HEK293 (cell line): ENCODE measurements around the gene RHOT2.

Experiments used
- CTCF ChIA-PET: fragments of 350-600 bp; formaldehyde crosslinking; extraction: SDS; loops from one replicate; lab custom pipeline; 2021; ENCODE audit warnings: antibody characterized with exemption; lab: Yijun Ruan, JAX
- POLR2A ChIA-PET: fragments of 300-600 bp; formaldehyde crosslinking; extraction: SDS; loops from one replicate; lab custom pipeline; 2020; ENCODE audit warnings: antibody characterized with exemption, inconsistent platforms; lab: Yijun Ruan, JAX
- H3K27ac ChIP-seq: fragments of 200-500 bp; sonication (Bioruptor generic); 2 replicates; pipeline ENCODE4 v1.5.1; 2014; ENCODE audit warnings: low read depth, low read length, control low read depth, inconsistent platforms; ENCODE audit errors: extremely low read depth
- H3K36me3 ChIP-seq, 2 experiments: fragments of 200-500 bp in 1 of 2; sonication (Bioruptor generic) in 1 of 2; 1 replicate in 1 of 2; 2 replicates in 1 of 2; pipeline ENCODE4 v1.5.1; 2014 to 2017; ENCODE audit warnings: inconsistent platforms in 2 of 2, low read length in 2 of 2; ENCODE audit not compliant: control insufficient read depth in 2 of 2, insufficient read depth in 1 of 2
- H3K4me1 ChIP-seq: fragments of 200-500 bp; sonication (Bioruptor generic); 2 replicates; pipeline ENCODE4 v1.5.1; 2014; ENCODE audit warnings: mild to moderate bottlenecking, low read length, inconsistent platforms; ENCODE audit not compliant: control insufficient read depth, insufficient read depth
- H3K4me3 ChIP-seq: 2 replicates; pipeline ENCODE4 v1.5.1; 2011; ENCODE audit warnings: low read depth, mild to moderate bottlenecking, control low read depth, low read length, moderate library complexity
- H3K9me3 ChIP-seq: fragments of 200-500 bp; sonication (Bioruptor generic); 2 replicates; pipeline ENCODE4 v1.5.1; 2014; ENCODE audit warnings: low read depth, low read length, inconsistent platforms; ENCODE audit not compliant: control insufficient read depth, insufficient read depth
- BCL11B ChIP-seq: fragments of 450-650 bp; formaldehyde crosslinking; IDR thresholded peaks from 2 replicates; pipeline ENCODE4 v1.5.1; 2016; ENCODE audit warnings: low read depth, missing biosample characterization, missing genetic modification characterization
- GLIS1 ChIP-seq: fragments of 450-650 bp; formaldehyde crosslinking; IDR thresholded peaks from 2 replicates; pipeline ENCODE4 v1.5.1; 2016; ENCODE audit warnings: missing biosample characterization, missing genetic modification characterization
- HIC1 ChIP-seq: fragments of 450-650 bp; formaldehyde crosslinking; IDR thresholded peaks from 2 replicates; pipeline ENCODE4 v1.5.1; 2016; ENCODE audit warnings: missing biosample characterization, missing genetic modification characterization
- HOXD13 ChIP-seq: sonication (generic); formaldehyde crosslinking; IDR thresholded peaks from 2 replicates; pipeline ENCODE4 v1.8.0; 2022; ENCODE audit warnings: missing genetic modification reagents, borderline replicate concordance
- IKZF3 ChIP-seq: fragments of 450-650 bp; IDR thresholded peaks from 2 replicates; pipeline ENCODE4 v1.5.0; 2018; ENCODE audit warnings: missing biosample characterization, mild to moderate bottlenecking, missing genetic modification characterization, moderate library complexity
- KLF9 ChIP-seq: fragments of 450-650 bp; formaldehyde crosslinking; IDR thresholded peaks from 2 replicates; pipeline ENCODE4 v1.5.1; 2016; ENCODE audit warnings: missing biosample characterization, missing genetic modification characterization, low read depth
- PBX3 ChIP-seq: sonication (generic); formaldehyde crosslinking; IDR thresholded peaks from 2 replicates; pipeline ENCODE4 v1.8.1; 2022; ENCODE audit warnings: mild to moderate bottlenecking, moderate library complexity, missing genetic modification reagents
- SCRT1 ChIP-seq: fragments of 450-650 bp; formaldehyde crosslinking; IDR thresholded peaks from 2 replicates; pipeline ENCODE4 v1.5.1; 2016; ENCODE audit warnings: missing biosample characterization, missing genetic modification characterization, borderline replicate concordance
- ZBTB44 ChIP-seq: fragments of 450-650 bp; IDR thresholded peaks from 2 replicates; pipeline ENCODE4 v1.5.1; 2018; ENCODE audit warnings: missing biosample characterization, mild to moderate bottlenecking, missing genetic modification characterization
- ZBTB49 ChIP-seq: fragments of 450-650 bp; formaldehyde crosslinking; IDR thresholded peaks from 2 replicates; pipeline ENCODE4 v1.5.1; 2016; ENCODE audit warnings: missing biosample characterization, missing genetic modification characterization, low read depth
- ZIC2 ChIP-seq: fragments of 450-650 bp; formaldehyde crosslinking; IDR thresholded peaks from 2 replicates; pipeline ENCODE4 v1.5.1; 2016; ENCODE audit warnings: missing biosample characterization, missing genetic modification characterization
- ZNF140 ChIP-seq: fragments of 450-650 bp; formaldehyde crosslinking; IDR thresholded peaks from 2 replicates; pipeline ENCODE4 v1.5.1; 2016; ENCODE audit warnings: missing biosample characterization, missing genetic modification characterization
- ZNF155 ChIP-seq: fragments of 450-650 bp; formaldehyde crosslinking; IDR thresholded peaks from 2 replicates; pipeline ENCODE4 v1.5.1; 2016; ENCODE audit warnings: missing biosample characterization, missing genetic modification characterization
- ZNF202 ChIP-seq: fragments of 450-650 bp; formaldehyde crosslinking; IDR thresholded peaks from 2 replicates; pipeline ENCODE4 v1.5.1; 2016; ENCODE audit warnings: missing biosample characterization, missing genetic modification characterization, borderline replicate concordance
- ZNF341 ChIP-seq: fragments of 450-650 bp; formaldehyde crosslinking; IDR thresholded peaks from 2 replicates; pipeline ENCODE4; 2016; ENCODE audit warnings: low read depth, missing biosample characterization, missing genetic modification characterization
- ZNF513 ChIP-seq: fragments of 450-650 bp; IDR thresholded peaks from 2 replicates; pipeline ENCODE4 v1.5.1; 2018; ENCODE audit warnings: missing biosample characterization, missing genetic modification characterization
- ZNF558 ChIP-seq: fragments of 450-650 bp; formaldehyde crosslinking; IDR thresholded peaks from 2 replicates; pipeline ENCODE4 v1.5.1; 2016; ENCODE audit warnings: missing biosample characterization, missing genetic modification characterization
- ZNF600 ChIP-seq: fragments of 450-650 bp; formaldehyde crosslinking; IDR thresholded peaks from 2 replicates; pipeline ENCODE4 v1.5.1; 2016; ENCODE audit warnings: missing biosample characterization, missing genetic modification characterization
- ZNF639 ChIP-seq: fragments of 450-650 bp; formaldehyde crosslinking; IDR thresholded peaks from 2 replicates; pipeline ENCODE4 v1.5.1; 2016; ENCODE audit warnings: missing biosample characterization, missing genetic modification characterization
- ZNF645 ChIP-seq: fragments of 450-650 bp; formaldehyde crosslinking; IDR thresholded peaks from 2 replicates; pipeline ENCODE4; 2016; ENCODE audit warnings: missing biosample characterization, missing genetic modification characterization
- ZNF654 ChIP-seq: fragments of 450-650 bp; formaldehyde crosslinking; IDR thresholded peaks from 2 replicates; pipeline ENCODE4 v1.5.1; 2016; ENCODE audit warnings: low read depth, missing biosample characterization, missing genetic modification characterization
- ZNF776 ChIP-seq: fragments of 450-650 bp; formaldehyde crosslinking; IDR thresholded peaks from 2 replicates; pipeline ENCODE4 v1.5.0; 2017; ENCODE audit warnings: missing biosample characterization, missing genetic modification characterization, borderline replicate concordance

The RHOT2 gene

GRCh38 chr16:684071-684794 lies 16.3 kb downstream of the RHOT2 start, which contains the start of gene JMJD8 (continued):
- TF ChIP-seq IKZF3 (no peak; the same call in 1 of the 2 replicates), ZNF600 (tag by site-specific recombination) (peak; percentile 69), PBX3 (0 out of 2 replicates have a peak, but pooled peaks have one; percentile 12), ZNF513 (tag by site-specific recombination) (no peak), ZNF776 (tag by site-specific recombination) (no peak), ZIC2 (tag by site-specific recombination) (peak; percentile 96)

- H3K36me3 ChIP-seq, result peaks cover 3 to 72% of the 10 kb centered on the region in 2 experiments; a peak in 1 of 3 replicates
- H3K4me3 ChIP-seq, result no peak overlapping the region
- no peak overlapping the region; the same call in 1 of the 2 replicates for H3K27ac ChIP-seq
- CTCF ChIA-PET, result interaction anchor here (1.8 kb wide), 1 partner anchor 27 kb away, joined by 3 read pairs; no protein-coding TSS in a partner anchor
- POLR2A ChIA-PET, result interaction anchor here (1.0 to 1.4 kb wide), 7 partner anchors 10 to 450 kb away, joined by 3 to 9 read pairs (median 4); partner anchors contain the start of genes CCDC78, FAM234A, HAGHL and RHBDL1
- no peaks in the 10 kb centered on the region for H3K9me3 ChIP-seq
- H3K4me1 ChIP-seq, result peaks cover 9% of the 10 kb centered on the region; the same call in 1 of the 2 replicates
- no peak for TF ChIP-seq ZNF341 (tag by site-specific recombination)
- no peak; the same call in 1 of the 2 replicates for TF ChIP-seq HIC1
- no peak for TF ChIP-seq ZNF202 (tag by site-specific recombination)
- peak; percentile 37; the same call in 1 of the 2 replicates for TF ChIP-seq SCRT1 (tag by site-specific recombination)
- no peak for TF ChIP-seq ZNF558
- TF ChIP-seq ZNF654 (tag by site-specific recombination), result no peak
- TF ChIP-seq BCL11B (tag by site-specific recombination), result no peak
- peak; percentile 29; the same call in 1 of the 2 replicates for TF ChIP-seq ZNF600 (tag by site-specific recombination)
- TF ChIP-seq ZNF639, result no peak
- TF ChIP-seq ZBTB49 (tag by site-specific recombination), result no peak
- no peak for TF ChIP-seq ZNF140 (tag by site-specific recombination)
- no peak for TF ChIP-seq ZNF645 (tag by site-specific recombination)
- no peak for TF ChIP-seq GLIS1 (tag by site-specific recombination)
- no peak for TF ChIP-seq ZNF155 (tag by site-specific recombination)
- peak; percentile 40 for TF ChIP-seq KLF9 (tag by site-specific recombination)
- TF ChIP-seq HOXD13 (CRISPR knock-in tag), result no peak
- no peak for TF ChIP-seq ZBTB44 (tag by site-specific recombination)
These were observed 17.2 kb downstream of the RHOT2 start for GRCh38 chr16:684961-685696.
